SK-N-MC (cell line): ENCODE data around the gene ITGB2.

Experiments
- EZH2 ChIP-seq: fragments of 200-600 bp; sonication (generic); IDR thresholded peaks from one replicate; pipeline ENCODE4 v1.6.1; 2017; ENCODE audit warnings: antibody characterized with exemption
- FOXP2 ChIP-seq: optimal IDR thresholded peaks from 2 replicates; pipeline ENCODE3; 2011; ENCODE audit warnings: mild to moderate bottlenecking, moderate library complexity; ENCODE audit not compliant: insufficient read depth; ENCODE audit errors: extremely low read length, control extremely low read depth
- POLR2AphosphoS5 ChIP-seq: IDR thresholded peaks from 2 replicates; pipeline ENCODE4 v1.6.1; 2012; ENCODE audit warnings: mild to moderate bottlenecking, low read depth, low read length, borderline replicate concordance

- no peak for TF ChIP-seq EZH2
- TF ChIP-seq POLR2AphosphoS5, result no peak
- no peak for TF ChIP-seq FOXP2
Measured at GRCh38 chr21:44967082-44968047, 46.7 kb upstream of the ITGB2 start.
